Measurements from ENCODE around the gene BTG4.

BTG4 gene

GRCh38 chr11:111455291-111456085 is 56.7 kb downstream of the BTG4 start:
- no peak for DNase-seq (ENCODE audit: low read depth, low spot score)
- in situ Hi-C loops (cut with HindIII; ENCODE audit: low sequenced_read_pairs) = no loop called here
- TF ChIP-seq, protein P1, sequence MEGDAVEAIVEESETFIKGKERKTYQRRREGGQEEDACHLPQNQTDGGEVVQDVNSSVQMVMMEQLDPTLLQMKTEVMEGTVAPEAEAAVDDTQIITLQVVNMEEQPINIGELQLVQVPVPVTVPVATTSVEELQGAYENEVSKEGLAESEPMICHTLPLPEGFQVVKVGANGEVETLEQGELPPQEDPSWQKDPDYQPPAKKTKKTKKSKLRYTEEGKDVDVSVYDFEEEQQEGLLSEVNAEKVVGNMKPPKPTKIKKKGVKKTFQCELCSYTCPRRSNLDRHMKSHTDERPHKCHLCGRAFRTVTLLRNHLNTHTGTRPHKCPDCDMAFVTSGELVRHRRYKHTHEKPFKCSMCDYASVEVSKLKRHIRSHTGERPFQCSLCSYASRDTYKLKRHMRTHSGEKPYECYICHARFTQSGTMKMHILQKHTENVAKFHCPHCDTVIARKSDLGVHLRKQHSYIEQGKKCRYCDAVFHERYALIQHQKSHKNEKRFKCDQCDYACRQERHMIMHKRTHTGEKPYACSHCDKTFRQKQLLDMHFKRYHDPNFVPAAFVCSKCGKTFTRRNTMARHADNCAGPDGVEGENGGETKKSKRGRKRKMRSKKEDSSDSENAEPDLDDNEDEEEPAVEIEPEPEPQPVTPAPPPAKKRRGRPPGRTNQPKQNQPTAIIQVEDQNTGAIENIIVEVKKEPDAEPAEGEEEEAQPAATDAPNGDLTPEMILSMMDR (IDR thresholded peaks at IDR 0.05; ENCODE audit: low read depth, low read length) = no peak
- H3K4me3 ChIP-seq (ENCODE audit: low read depth, low read length) = no peak overlapping the region

DNA sequence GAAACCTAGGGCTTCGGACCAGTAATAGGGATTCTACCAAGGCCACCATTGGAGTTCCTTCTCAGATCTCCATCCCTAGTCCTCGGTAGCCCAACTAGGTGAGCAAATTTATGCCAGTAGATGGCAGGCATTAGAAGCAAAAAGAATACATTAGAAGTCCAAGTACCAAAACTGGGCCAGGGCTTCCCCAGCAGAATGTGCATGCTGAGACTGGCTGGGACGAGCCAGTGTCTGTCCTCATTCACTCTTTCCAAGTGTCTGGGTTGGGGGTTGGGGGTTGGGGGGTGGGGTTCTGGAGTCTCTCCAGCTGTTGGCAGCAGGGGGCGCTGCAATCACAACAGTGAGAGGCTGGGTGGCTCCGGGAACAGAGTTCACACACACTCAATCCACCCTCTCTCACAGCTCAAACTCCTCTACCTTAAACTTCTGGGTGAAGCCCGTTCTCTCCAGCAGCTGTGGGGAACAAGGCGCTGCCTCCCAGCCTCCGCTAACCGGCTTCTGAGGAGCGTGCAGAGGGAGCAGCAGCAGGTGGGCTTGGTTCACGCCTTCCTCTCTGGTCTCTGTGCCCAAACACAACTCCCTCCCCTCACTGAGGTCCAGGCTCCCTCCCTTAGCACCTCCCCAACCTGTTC is 57.5 kb downstream of the BTG4 start:
- TF ChIP-seq, protein P1 (IDR thresholded peaks at IDR 0.05; ENCODE audit: low read depth, low read length) = peak; percentile 50
- in situ Hi-C loops (cut with HindIII; ENCODE audit: low sequenced_read_pairs) = no loop called here
- no peak overlapping the region for H3K4me3 ChIP-seq (ENCODE audit: low read depth, low read length)
- DNase-seq (ENCODE audit: low read depth, low spot score) = peak; percentile 60

GRCh38 chr11:111452817-111453552 is 59.2 kb downstream of the BTG4 start:
- H3K4me3 ChIP-seq (ENCODE audit: low read depth, low read length) = no peak overlapping the region
- DNase-seq (ENCODE audit: low read depth, low spot score) = no peak
- TF ChIP-seq, protein P1 (IDR thresholded peaks at IDR 0.05; ENCODE audit: low read depth, low read length) = no peak
- in situ Hi-C loops (cut with HindIII; ENCODE audit: low sequenced_read_pairs) = no loop called here

- DNase-seq (ENCODE audit: low read depth, low spot score) = no peak
- H3K4me3 ChIP-seq (ENCODE audit: low read depth, low read length) = no peak overlapping the region
- in situ Hi-C loops (cut with HindIII; ENCODE audit: low sequenced_read_pairs) = no loop called here
- TF ChIP-seq, protein P1 (IDR thresholded peaks at IDR 0.05; ENCODE audit: low read depth, low read length) = no peak
Measured at GRCh38 chr11:111452146-111452545, 60.0 kb downstream of the BTG4 start.

DNA sequence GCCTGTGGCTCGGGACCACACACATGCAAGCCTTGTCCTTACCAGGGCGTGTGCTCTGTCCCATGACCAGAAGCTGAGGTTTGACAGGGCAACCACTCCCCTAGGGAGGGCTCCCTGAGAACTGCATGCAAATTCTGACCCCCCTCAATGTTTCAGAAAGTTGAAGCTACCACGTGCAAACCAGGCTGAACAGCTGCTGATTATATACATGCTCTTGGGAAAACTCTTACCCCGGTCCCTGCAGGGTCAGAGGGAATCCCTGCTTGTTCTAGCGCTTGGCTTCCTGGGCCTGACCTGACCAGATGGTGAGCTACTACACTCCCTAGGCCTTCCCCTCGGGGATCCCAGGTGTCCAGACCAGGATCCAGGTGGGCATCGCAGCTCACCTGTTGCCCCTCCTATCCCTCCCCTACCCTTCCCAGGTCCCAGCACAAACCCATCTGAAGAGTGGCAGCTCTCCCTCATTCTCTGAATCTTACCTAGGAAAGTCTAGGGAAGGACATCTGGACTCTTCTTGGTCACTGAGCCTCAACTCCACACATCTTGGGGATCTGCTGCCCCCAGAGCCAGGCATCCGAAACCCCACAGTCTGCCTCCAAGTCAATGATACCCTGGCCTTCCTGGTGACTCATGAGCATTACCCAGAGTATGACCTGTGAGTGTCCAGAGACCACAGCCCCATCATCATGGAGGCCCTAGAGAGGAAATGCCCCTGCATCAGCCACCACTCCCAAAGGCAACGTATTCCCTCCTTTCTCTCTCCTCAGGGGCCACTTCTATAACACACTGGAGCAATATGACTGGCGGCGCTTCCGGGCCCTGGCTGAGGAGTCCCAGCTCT is 61.5 kb downstream of the BTG4 start:
- in situ Hi-C loops (cut with HindIII; ENCODE audit: low sequenced_read_pairs) = no loop called here
- TF ChIP-seq, protein P1 (IDR thresholded peaks at IDR 0.05; ENCODE audit: low read depth, low read length) = no peak
- no peak for DNase-seq (ENCODE audit: low read depth, low spot score)
- H3K4me3 ChIP-seq (ENCODE audit: low read depth, low read length) = no peak overlapping the region
